GM06990 (cell line): ENCODE data around the gene PCSK1.

ENCODE experiments used
- DNase-seq: peaks from one replicate; pipeline ENCODE4 v3.0.0-alpha.2; 2011; ENCODE audit not compliant: insufficient read length; ENCODE audit errors: extremely low read depth
- H3K27me3 ChIP-seq: replicated peaks from 2 replicates; pipeline ENCODE4 v1.6.0; 2011; ENCODE audit warnings: low read length; ENCODE audit not compliant: control insufficient read depth, insufficient read depth
- H3K36me3 ChIP-seq: 2 replicates; pipeline ENCODE4 v1.5.1; 2011; ENCODE audit warnings: low read length; ENCODE audit not compliant: control insufficient read depth, insufficient read depth
- H3K4me3 ChIP-seq: replicated peaks from 2 replicates; pipeline ENCODE4 v1.5.1; 2011; ENCODE audit warnings: low read depth, mild to moderate bottlenecking, control low read depth, low read length
- TF ChIP-seq, protein P1 (sequence below): IDR thresholded peaks from 2 replicates; pipeline ENCODE4 v1.5.1; 2011; ENCODE audit warnings: low read length, control low read depth, mild to moderate bottlenecking, inconsistent platforms; ENCODE audit not compliant: insufficient read depth, poor library complexity, severe bottlenecking

Gene PCSK1

DNA sequence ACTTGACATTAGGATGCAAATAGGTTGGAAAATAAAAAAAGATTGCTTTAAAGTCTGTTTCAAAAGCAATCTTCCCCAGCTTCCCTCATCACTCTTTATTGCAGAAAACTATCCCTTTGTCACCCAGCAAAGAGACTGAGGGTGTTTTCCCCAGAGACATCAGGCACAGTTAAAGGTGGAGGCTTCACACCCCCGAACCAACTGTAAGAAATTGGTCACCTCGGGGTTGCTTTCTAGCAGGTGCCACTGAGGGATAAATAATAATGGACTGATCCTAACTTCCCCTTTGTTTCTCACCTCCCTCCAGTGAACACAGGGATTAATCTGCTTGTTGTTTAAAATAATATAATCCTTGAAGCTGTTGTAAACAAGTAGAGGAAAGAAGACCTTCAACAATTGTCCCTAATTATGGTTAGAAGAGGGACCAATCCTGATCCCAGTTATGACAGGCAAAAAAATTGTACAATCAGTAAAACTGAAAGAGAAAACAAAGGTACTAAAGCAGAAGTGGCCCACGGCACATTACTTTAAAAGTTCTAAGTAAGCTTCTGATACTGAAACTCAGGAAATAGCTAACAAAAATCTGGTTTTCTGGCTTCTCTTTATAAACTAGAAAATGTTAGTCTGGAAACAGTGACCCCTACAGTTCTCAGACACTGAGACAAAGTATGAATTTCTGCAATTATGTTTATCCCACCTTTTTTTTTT is 6.6 kb upstream of the PCSK1 start:
- peak; percentile 66 for DNase-seq
- peak overlapping the region; percentile 33 for H3K4me3 ChIP-seq
- TF ChIP-seq, protein P1, sequence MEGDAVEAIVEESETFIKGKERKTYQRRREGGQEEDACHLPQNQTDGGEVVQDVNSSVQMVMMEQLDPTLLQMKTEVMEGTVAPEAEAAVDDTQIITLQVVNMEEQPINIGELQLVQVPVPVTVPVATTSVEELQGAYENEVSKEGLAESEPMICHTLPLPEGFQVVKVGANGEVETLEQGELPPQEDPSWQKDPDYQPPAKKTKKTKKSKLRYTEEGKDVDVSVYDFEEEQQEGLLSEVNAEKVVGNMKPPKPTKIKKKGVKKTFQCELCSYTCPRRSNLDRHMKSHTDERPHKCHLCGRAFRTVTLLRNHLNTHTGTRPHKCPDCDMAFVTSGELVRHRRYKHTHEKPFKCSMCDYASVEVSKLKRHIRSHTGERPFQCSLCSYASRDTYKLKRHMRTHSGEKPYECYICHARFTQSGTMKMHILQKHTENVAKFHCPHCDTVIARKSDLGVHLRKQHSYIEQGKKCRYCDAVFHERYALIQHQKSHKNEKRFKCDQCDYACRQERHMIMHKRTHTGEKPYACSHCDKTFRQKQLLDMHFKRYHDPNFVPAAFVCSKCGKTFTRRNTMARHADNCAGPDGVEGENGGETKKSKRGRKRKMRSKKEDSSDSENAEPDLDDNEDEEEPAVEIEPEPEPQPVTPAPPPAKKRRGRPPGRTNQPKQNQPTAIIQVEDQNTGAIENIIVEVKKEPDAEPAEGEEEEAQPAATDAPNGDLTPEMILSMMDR, result peak; percentile 50
- H3K36me3 ChIP-seq, result no peaks in the 10 kb centered on the region
- no peaks in the 10 kb centered on the region for H3K27me3 ChIP-seq

DNA sequence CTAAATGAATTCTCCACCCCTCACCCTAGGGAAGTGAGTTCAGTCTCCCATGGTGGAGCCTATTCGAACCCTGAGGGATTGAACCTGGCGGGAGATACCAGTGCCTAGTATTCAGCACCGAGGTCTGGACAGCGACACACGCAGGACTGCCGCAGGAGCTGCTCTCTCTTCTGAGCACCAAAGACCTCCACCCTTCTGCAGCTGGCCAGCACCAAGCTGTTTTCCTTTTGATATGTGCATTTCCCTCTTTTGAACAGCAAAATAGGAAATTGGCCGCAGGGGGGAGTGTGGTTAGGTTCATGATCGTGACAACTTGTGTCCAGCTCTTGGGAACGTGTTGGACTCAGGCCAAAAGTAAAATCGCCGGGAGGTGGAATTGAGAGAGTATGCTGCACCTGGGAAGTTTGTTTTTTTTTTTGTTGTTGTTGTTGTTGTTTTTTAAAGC is 1.2 kb upstream of the PCSK1 start:
- Histone ChIP-seq H3K27me3 (no peaks in the 10 kb centered on the region; the same call in none of the 2 replicates), H3K36me3 (no peaks in the 10 kb centered on the region), H3K4me3 (no peak overlapping the region)
- TF ChIP-seq, protein P1, result no peak
- DNase-seq, result peak; percentile 9

DNA sequence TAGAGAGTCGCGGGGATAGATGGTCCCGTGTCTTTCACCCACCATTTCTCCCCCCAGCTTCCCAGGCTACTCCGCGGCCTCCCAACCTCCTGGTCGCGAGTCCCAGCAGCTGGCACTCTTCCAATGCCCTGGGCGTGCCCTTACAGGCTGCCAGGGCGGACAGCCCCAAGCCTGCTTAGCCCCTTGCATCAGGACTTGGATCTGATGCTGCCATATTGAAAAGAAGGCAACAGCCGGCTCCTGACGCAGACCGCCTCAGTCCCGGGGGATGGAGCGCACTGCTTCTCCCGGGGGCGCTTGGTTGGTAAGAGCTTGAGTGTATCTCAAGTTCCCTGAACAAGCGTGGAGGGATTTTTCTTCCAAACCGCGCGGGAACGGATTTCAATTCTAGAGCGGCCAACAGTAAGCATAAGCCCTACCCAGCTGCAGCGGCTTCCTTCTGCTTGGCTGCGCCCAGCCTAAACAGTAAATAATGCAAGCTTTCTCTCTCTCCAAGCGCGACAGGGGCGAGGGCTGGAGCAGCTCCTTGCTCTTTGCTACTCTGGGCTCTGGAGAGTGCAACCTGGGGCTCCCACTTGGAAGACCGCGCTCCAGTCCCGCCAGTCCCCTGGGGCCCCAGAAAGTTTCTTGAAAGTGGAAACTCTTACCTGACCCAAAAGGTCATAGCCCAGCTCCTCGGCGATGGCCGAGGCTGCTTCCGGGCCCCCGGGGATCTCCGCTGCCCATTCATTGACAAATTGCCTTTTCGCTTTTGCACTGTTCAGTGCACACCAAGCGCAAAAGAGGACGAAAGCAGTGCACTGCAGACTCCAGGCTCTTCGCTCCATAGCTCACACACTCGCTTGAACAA is 607 bp downstream of the PCSK1 start:
- peak overlapping the region; percentile 58 for H3K4me3 ChIP-seq
- no peaks in the 10 kb centered on the region; the same call in none of the 2 replicates for H3K27me3 ChIP-seq
- no peaks in the 10 kb centered on the region for H3K36me3 ChIP-seq
- TF ChIP-seq, protein P1, result no peak
- peak; percentile 46 for DNase-seq

DNA sequence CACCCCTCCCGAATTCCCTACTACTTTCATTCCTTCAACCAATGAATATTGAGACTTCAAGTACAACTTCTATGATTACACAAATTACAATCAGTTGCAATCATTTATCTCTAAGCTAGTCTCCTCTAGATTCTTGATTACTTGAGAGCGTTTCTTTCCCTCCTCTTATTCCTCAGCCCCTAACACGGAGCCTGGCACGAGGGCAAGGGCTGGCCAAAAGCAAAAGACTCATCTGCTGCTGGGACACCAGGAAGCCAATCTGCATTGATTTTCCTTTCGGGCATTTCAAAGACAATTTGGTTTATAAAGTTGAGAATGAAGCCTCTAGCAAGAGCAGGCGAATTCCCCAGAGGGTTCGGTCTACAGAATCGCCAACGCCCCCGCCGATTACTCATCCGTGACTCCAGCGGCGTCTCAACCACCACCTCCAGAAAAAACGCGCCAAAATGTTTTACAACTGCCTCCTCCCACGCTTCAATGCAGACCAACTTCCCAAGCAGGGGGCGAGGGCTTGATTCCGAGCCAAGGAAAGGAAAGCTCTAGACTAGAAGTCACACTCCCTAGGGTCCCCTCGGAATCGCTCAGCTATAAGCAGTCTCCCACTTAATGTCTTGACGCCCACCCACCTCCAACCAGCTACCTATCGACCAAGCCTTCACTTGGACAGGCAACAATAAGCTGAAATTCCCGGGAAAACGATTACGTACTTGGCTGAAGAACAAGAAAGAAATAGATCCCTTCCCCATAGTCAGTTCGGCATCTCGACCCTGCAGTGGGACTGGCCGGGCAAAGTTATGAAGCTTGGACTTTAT is 1.5 kb downstream of the PCSK1 start:
- Histone ChIP-seq H3K4me3 (no peak overlapping the region), H3K27me3 (no peaks in the 10 kb centered on the region; the same call in none of the 2 replicates), H3K36me3 (no peaks in the 10 kb centered on the region)
- DNase-seq, result peak; percentile 48
- TF ChIP-seq, protein P1, result no peak

DNA sequence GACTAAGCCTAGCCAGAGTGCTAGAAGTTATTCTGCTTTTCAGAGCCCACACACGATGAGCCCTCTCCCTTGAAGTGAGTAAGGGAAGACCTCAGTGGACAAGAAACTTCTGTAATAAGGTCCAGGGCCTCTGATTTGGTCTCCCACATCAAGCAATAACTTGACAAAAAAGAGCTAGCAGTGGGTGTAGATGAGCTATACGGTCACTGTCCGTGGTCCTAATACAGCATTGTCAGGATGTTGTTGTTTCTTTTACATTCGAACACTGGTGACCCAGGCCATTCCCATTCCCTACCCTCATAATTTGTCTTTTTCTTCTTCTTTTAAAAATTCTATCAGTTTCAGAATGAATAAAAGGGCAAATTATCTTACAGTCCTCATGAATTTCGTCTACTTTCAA is 5.2 kb downstream of the PCSK1 start:
- TF ChIP-seq, protein P1, result no peak
- Histone ChIP-seq H3K4me3 (no peak overlapping the region), H3K36me3 (no peaks in the 10 kb centered on the region), H3K27me3 (no peaks in the 10 kb centered on the region; the same call in 1 of the 2 replicates)
- DNase-seq, result no peak
